Osteocyte (in vitro differentiated cells): ENCODE data around the gene COTL1. TPM values are rescaled to one million over a fixed set of nuclear protein-coding genes. Genes with fewer than 3 reads are reported as not detected.
"Not testable (repeated sequence)": the region's sequence is repeated elsewhere in the genome, so short reads cannot be mapped to it uniquely, and the experiment has no call there.

ENCODE experiments used
- DNase-seq: peaks from one replicate; pipeline ENCODE4 v3.0.0; 2021; ENCODE audit warnings: mixed read lengths; ENCODE audit not compliant: unreplicated experiment; ENCODE audit errors: extremely low spot score
- H3K27ac Mint-ChIP-seq: one replicate; pipeline ENCODE4 v1.8.0; 2021; ENCODE audit warnings: mild to moderate bottlenecking, mixed read lengths; ENCODE audit not compliant: unreplicated experiment
- H3K27me3 Mint-ChIP-seq: one replicate; pipeline ENCODE4 v1.8.0; 2021; ENCODE audit warnings: mixed read lengths; ENCODE audit not compliant: unreplicated experiment
- H3K36me3 Mint-ChIP-seq: one replicate; pipeline ENCODE4 v1.8.0; 2021; ENCODE audit warnings: mixed read lengths; ENCODE audit not compliant: unreplicated experiment
- H3K4me1 Mint-ChIP-seq: one replicate; pipeline ENCODE4 v1.8.0; 2021; ENCODE audit warnings: mixed read lengths; ENCODE audit not compliant: unreplicated experiment
- H3K4me3 Mint-ChIP-seq: one replicate; pipeline ENCODE4 v1.8.0; 2021; ENCODE audit warnings: mild to moderate bottlenecking, moderate library complexity, mixed read lengths; ENCODE audit not compliant: unreplicated experiment
- H3K9me3 Mint-ChIP-seq: one replicate; pipeline ENCODE4 v1.8.0; 2021; ENCODE audit warnings: mixed read lengths; ENCODE audit not compliant: unreplicated experiment
- total RNA-seq: library from RNA; stranded (reverse); gene quantifications from 2 replicates; pipeline ENCODE4 v1.2.1, GENCODE V29; 2021
- TF ChIP-seq, protein P1 (sequence below): fragments of 200-600 bp; sonication (generic); IDR thresholded peaks from 2 replicates; pipeline ENCODE4 v1.5.0; 2021; ENCODE audit warnings: antibody characterized with exemption, mild to moderate bottlenecking, moderate library complexity

COTL1 gene
- total RNA-seq, 1 donor from 2014 or later, result 103 TPM

DNA sequence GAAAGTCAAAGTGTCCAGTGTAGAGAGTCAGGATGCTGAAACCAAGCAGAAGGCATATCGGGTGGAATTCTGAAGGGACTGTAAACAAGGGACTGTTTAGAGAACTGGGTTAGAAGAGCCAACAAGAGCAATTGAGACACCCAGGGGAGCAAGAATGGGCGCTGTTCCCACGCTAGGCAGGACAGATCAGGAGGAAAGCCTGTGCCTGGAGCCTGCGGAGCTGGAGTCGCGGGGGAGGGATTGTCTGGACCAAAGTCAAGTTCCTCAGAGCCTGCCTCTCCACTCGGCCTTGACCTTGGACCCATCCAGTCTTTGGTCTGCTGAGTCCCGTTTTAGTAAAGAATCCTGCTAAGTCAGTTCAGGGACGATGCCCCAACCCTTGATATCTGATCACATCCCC, 15.7 kb upstream of the COTL1 start:
- Mint-ChIP-seq H3K27me3 (no peaks in the 10 kb centered on the region), H3K36me3 (no peaks in the 10 kb centered on the region), H3K4me3 (no peak overlapping the region), H3K9me3 (no peaks in the 10 kb centered on the region), H3K27ac (no peak overlapping the region), H3K4me1 (peaks cover 11% of the 10 kb centered on the region)
- TF ChIP-seq, protein P1, sequence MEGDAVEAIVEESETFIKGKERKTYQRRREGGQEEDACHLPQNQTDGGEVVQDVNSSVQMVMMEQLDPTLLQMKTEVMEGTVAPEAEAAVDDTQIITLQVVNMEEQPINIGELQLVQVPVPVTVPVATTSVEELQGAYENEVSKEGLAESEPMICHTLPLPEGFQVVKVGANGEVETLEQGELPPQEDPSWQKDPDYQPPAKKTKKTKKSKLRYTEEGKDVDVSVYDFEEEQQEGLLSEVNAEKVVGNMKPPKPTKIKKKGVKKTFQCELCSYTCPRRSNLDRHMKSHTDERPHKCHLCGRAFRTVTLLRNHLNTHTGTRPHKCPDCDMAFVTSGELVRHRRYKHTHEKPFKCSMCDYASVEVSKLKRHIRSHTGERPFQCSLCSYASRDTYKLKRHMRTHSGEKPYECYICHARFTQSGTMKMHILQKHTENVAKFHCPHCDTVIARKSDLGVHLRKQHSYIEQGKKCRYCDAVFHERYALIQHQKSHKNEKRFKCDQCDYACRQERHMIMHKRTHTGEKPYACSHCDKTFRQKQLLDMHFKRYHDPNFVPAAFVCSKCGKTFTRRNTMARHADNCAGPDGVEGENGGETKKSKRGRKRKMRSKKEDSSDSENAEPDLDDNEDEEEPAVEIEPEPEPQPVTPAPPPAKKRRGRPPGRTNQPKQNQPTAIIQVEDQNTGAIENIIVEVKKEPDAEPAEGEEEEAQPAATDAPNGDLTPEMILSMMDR, result no peak
- no peak for DNase-seq

DNA sequence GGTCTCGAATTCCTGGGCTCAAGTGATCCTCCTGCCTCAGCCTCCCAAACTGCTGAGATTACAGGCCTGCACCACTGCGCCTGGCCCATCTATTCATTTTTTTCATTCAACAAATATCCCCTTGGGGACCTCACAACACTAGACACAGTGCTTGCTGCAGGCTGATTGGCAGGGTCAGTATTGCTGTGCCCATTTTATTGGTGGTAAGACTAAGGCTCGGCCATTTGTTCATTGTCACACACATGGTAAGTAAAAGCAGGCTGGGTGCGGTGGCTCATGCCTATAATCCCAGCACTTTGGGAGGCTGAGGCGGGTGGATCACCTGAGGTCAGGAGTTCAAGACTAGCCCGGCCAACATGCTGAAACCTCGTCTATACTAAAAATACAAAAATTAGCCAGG, 15.0 kb upstream of the COTL1 start:
- H3K9me3 Mint-ChIP-seq, H3K27me3 Mint-ChIP-seq, DNase-seq, H3K4me3 Mint-ChIP-seq, H3K27ac Mint-ChIP-seq, H3K36me3 Mint-ChIP-seq: not testable (repeated sequence)
- H3K4me1 Mint-ChIP-seq, result peaks cover 11% of the 10 kb centered on the region

DNA sequence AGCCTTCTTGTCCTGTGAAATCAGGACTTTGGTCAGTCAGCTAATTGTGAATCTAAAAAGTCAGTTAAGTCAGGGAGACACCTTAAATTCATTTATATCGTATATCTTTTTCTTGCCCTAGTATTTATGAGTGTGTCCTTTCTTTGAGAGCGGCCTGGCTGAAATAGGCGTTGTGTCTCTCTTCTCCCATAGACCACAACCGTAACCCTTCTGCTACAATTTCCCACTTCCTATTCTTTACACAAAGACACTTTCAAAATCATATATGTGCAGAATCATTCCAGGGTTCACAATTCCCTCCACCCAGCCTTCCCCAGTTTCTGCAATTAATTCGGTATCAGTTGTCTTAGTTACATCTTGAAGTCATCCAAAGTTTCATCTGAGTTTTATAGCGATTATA, 14.0 kb upstream of the COTL1 start:
- no peaks in the 10 kb centered on the region for H3K9me3 Mint-ChIP-seq
- DNase-seq, result no peak
- TF ChIP-seq, protein P1, result no peak
- no peaks in the 10 kb centered on the region for H3K36me3 Mint-ChIP-seq
- H3K4me3 Mint-ChIP-seq, result no peak overlapping the region
- H3K27me3 Mint-ChIP-seq, result no peaks in the 10 kb centered on the region
- H3K27ac Mint-ChIP-seq, result no peak overlapping the region
- peaks cover 11% of the 10 kb centered on the region for H3K4me1 Mint-ChIP-seq

DNA sequence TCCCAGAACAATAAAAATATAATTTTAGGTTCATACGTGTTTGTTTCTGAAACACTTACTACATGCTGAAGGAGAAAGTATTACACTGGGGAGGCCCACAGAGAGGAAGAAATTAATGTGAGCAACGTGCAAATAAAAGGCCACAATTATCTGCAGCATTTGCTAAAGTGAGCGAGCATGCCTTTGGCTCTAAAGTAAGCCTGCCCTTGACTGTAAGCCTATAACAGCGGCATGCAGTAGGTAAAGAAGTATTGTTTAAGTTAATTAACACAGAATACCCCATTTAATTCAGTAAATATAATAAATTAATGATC, 13.2 kb upstream of the COTL1 start:
- H3K27ac Mint-ChIP-seq, result no peak overlapping the region
- H3K27me3 Mint-ChIP-seq, result no peaks in the 10 kb centered on the region
- peaks cover 11% of the 10 kb centered on the region for H3K4me1 Mint-ChIP-seq
- no peak overlapping the region for H3K4me3 Mint-ChIP-seq
- no peaks in the 10 kb centered on the region for H3K9me3 Mint-ChIP-seq
- no peaks in the 10 kb centered on the region for H3K36me3 Mint-ChIP-seq
- DNase-seq, result no peak
- TF ChIP-seq, protein P1, result no peak

DNA sequence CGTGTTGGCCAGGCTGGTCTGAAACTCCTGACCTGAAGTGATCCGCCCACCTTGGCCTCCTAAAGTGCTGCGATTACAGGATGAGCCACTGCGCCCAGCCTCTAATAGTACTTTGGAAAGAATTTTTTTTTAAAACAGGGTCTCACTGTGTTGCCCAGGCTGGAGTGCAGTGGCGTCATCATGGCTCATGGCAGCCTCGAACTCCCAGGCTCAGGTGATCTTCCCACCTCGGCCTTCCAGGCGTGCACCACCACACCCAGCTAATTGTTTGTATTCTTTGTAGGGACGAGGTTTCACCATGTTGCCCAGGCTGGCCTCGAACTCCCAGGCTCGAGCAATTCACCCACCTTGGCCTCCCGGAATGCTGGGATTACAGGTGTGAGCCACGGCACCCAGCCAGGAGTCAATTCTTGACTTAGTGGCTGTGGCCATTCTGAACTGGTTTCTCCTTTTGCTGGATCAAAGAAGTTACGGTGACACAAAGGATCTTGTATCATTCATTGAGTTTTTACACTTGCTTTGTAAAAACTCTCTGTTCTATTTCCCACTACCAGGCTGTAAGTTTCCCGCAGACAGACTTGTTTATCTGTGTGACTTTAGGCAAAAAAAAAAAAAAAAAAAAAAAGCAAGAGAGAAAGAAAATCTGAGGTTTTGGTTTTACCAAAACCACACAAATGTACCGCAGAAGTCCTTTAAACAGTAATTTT, 12.7 kb upstream of the COTL1 start:
- TF ChIP-seq, protein P1, result no peak
- Mint-ChIP-seq H3K27me3 (no peaks in the 10 kb centered on the region), H3K36me3 (no peaks in the 10 kb centered on the region), H3K9me3 (no peaks in the 10 kb centered on the region), H3K4me3 (no peak overlapping the region), H3K27ac (no peak overlapping the region), H3K4me1 (peaks cover 11% of the 10 kb centered on the region)
- no peak for DNase-seq

DNA sequence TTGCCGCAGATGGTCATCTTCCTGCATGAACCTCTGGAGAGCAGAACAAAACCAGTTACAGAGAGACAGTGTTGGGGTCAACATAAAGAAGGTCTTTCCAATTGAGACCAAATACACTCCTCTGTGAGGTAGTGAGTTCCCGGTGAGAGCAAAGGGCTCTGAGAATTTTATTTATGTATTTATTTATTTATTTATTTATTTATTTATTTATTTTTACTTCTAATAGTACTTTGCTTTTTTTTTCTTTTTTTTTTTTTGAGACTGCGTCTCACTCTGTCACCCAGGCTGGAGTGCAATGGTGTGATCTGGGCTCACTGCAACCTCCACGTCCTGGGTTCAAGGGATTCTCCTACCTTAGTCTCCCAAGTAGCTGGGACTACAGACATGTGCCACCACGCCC, 12.1 kb upstream of the COTL1 start:
- H3K36me3 Mint-ChIP-seq, result no peaks in the 10 kb centered on the region

More for the DNA sequence above, 12.1 kb upstream of the COTL1 start:
- Mint-ChIP-seq H3K4me1 (peaks cover 11% of the 10 kb centered on the region), H3K27ac (no peak overlapping the region), H3K4me3 (no peak overlapping the region), H3K9me3 (no peaks in the 10 kb centered on the region), H3K27me3 (no peaks in the 10 kb centered on the region)
- DNase-seq, result no peak
- TF ChIP-seq, protein P1, result no peak
